Measurements from ENCODE around the gene TAAR8.

TAAR8 gene

DNA sequence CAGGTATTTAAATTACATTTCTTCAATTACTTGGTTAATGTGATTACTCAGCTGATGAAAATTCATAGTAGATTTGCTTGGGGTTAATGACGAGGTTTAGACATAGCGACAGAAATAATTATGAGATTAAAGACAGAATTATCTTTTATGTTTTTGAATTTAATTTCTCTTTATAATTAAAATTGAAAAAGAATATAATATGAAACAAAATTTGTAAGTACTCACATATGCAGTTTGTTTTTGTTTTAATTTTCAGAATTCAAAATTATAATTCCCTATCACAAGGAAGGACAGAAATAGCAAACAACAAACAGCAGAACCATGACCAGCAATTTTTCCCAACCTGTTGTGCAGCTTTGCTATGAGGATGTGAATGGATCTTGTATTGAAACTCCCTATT, at the start of gene TAAR8:
Gene TAAR8 (plus strand): TSS at position 301 of the 400 bp plus-strand sequence. CDS start 21 bp downstream, at position 322.
- no peak within 1 kb of the TSS for H3K4me3 ChIP-seq (ENCODE audit: low read depth, low read length)
- TF ChIP-seq, protein P1, sequence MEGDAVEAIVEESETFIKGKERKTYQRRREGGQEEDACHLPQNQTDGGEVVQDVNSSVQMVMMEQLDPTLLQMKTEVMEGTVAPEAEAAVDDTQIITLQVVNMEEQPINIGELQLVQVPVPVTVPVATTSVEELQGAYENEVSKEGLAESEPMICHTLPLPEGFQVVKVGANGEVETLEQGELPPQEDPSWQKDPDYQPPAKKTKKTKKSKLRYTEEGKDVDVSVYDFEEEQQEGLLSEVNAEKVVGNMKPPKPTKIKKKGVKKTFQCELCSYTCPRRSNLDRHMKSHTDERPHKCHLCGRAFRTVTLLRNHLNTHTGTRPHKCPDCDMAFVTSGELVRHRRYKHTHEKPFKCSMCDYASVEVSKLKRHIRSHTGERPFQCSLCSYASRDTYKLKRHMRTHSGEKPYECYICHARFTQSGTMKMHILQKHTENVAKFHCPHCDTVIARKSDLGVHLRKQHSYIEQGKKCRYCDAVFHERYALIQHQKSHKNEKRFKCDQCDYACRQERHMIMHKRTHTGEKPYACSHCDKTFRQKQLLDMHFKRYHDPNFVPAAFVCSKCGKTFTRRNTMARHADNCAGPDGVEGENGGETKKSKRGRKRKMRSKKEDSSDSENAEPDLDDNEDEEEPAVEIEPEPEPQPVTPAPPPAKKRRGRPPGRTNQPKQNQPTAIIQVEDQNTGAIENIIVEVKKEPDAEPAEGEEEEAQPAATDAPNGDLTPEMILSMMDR (IDR thresholded peaks at IDR 0.05; ENCODE audit: borderline replicate concordance, insufficient read depth, low read depth, low read length) = no peak

DNA sequence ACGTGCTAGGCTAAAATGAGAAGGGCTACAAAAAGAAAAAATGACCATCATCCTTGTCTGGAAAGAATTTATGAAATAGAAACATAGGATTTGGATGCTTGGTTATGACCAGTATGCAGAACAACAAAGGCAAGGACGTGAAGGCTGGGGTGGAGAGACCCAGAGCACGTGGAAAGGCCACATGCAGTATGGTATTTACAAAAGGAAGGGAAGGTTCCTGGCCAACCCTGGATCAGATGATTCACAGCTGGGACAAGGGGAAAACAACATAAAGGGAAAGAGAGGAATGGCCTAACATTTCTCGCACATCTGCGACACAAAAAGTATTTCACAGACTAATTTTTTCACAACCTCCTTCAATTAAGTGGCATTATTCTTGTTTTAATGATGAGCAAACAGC, 47.7 kb upstream of the TAAR8 start:
- TF ChIP-seq, protein P1 (IDR thresholded peaks at IDR 0.05; ENCODE audit: borderline replicate concordance, insufficient read depth, low read depth, low read length) = no peak
- no peak overlapping the region for H3K4me3 ChIP-seq (ENCODE audit: low read depth, low read length)

GRCh38 chr6:132505158-132505557, 47.3 kb upstream of the TAAR8 start:
- no peak overlapping the region for H3K4me3 ChIP-seq (ENCODE audit: low read depth, low read length)

DNA sequence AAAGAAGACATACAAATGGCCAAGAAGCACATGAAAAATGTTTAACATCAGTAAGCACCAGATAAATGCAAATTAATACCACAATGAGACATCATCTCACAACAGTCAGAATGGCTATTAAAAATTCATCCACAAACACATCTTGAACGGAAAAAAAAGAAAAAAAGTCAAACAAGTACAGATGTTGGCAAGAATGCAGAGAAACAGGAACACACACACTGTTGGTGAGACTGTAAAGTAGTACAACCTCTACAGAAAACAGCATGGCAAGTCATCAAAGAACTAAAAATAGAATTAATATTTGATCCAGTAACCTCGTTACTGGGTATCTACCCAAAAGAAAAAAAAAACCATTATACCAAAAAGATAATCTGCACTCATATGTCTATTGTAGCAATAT, 46.0 kb upstream of the TAAR8 start:
- H3K4me3 ChIP-seq (ENCODE audit: low read depth, low read length) = no peak overlapping the region
- TF ChIP-seq, protein P1 (IDR thresholded peaks at IDR 0.05; ENCODE audit: borderline replicate concordance, insufficient read depth, low read depth, low read length) = no peak

More at GRCh38 chr6:132505158-132505557, 47.3 kb upstream of the TAAR8 start:
- TF ChIP-seq, protein P1 (IDR thresholded peaks at IDR 0.05; ENCODE audit: borderline replicate concordance, insufficient read depth, low read depth, low read length) = no peak

DNA sequence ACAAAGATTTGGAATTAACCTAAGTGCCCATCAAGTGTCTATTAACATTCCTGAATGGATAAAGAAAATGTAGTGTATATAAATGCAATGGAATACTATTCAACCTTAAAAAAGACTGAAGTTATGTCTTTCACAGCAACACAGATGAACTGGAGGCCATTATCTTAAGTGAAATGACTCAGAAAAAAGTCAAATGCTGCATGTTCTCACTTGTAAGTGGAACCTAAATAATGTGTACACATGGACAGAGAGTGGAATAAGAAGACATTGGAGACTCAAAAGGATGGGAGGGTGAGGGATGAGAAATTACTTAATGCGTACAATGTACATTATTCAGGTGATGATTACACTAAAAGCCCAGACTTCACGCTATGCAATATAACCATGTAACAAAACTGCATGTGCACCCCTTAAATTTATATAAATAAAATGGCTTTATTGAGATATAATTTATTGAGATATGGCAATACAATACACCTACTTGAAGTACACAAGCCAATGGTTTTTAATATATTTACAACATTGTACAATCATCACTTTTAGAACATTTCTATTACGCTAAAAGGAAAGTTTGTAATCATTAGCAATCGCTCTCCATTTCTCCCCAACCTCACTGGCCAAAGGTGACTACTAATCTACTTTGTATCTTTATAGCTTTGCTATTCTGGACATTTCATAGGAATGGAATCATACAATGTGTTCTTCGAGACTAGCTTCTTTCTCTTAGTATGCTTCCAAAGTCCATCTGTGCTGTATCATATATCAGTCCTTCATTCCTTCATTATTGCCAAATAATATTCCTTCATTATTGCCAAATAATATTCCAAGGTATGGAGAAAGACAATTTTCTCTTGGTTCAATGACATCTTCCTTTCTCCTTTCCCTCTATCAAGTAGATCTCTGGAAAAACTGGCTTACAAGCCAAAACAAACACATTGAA, 45.3 kb upstream of the TAAR8 start:
- H3K4me3 ChIP-seq (ENCODE audit: low read depth, low read length) = no peak overlapping the region
- TF ChIP-seq, protein P1 (IDR thresholded peaks at IDR 0.05; ENCODE audit: borderline replicate concordance, insufficient read depth, low read depth, low read length) = no peak

GRCh38 chr6:132511210-132511830, 41.2 kb upstream of the TAAR8 start:
- TF ChIP-seq, protein P1 (IDR thresholded peaks at IDR 0.05; ENCODE audit: borderline replicate concordance, insufficient read depth, low read depth, low read length) = no peak
- H3K4me3 ChIP-seq (ENCODE audit: low read depth, low read length) = peak overlapping the region; percentile 7
